Brain microvascular endothelial cell (primary cell): ENCODE results near the gene PRSS38.

ENCODE experiments used
- DNase-seq: peaks from one replicate; pipeline ENCODE4 v3.0.0-alpha.2; 2020
- H3K27ac ChIP-seq: fragments of 250-450 bp; sonication (Bioruptor Pico); 2 replicates; pipeline ENCODE4 v1.5.1; 2020; ENCODE audit warnings: mild to moderate bottlenecking, moderate library complexity
- H3K27me3 ChIP-seq: fragments of 250-450 bp; sonication (Bioruptor Pico); replicated peaks from 2 replicates; pipeline ENCODE4 v1.5.1; 2020; ENCODE audit warnings: mild to moderate bottlenecking
- H3K36me3 ChIP-seq: fragments of 250-450 bp; sonication (Bioruptor Pico); replicated peaks from 2 replicates; pipeline ENCODE4 v1.5.1; 2020; ENCODE audit warnings: mild to moderate bottlenecking
- H3K4me3 ChIP-seq: 2 replicates; pipeline ENCODE4 v1.5.1; 2011; ENCODE audit warnings: low read depth, mild to moderate bottlenecking, control low read depth, low read length, moderate library complexity
- in situ Hi-C: cut with HindIII; loops from 2 replicates; pipeline ENCODE4 v1.10.0; 2017; ENCODE audit warnings: low sequenced_read_pairs, low pct_ligation_motif_present
- TF ChIP-seq, protein P1 (sequence below): IDR thresholded peaks from 2 replicates; pipeline ENCODE4 v1.5.1; 2011; ENCODE audit warnings: low read depth, mild to moderate bottlenecking, moderate library complexity, low read length, control low read depth, inconsistent platforms; ENCODE audit errors: missing control alignments

The PRSS38 gene

DNA sequence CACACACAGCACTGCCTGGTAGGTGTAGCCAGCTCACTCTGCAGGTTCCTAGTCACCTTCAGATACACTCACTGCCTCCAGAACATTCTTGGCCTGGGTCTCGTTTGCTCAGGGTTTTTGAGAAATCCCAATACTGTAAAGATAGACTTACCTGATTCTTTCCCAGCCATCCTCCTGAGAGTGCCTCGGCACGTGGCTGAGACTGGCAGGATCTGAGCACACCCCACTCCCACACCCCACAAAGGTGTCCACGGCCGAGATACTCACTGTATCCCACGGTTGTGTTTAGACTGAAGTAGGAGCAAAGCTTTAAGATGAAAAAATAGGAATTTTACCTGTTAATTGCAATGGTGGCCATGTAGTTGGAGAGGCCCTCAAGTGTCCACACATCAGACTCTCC lies 46.8 kb upstream of the PRSS38 start:
- TF ChIP-seq, protein P1, sequence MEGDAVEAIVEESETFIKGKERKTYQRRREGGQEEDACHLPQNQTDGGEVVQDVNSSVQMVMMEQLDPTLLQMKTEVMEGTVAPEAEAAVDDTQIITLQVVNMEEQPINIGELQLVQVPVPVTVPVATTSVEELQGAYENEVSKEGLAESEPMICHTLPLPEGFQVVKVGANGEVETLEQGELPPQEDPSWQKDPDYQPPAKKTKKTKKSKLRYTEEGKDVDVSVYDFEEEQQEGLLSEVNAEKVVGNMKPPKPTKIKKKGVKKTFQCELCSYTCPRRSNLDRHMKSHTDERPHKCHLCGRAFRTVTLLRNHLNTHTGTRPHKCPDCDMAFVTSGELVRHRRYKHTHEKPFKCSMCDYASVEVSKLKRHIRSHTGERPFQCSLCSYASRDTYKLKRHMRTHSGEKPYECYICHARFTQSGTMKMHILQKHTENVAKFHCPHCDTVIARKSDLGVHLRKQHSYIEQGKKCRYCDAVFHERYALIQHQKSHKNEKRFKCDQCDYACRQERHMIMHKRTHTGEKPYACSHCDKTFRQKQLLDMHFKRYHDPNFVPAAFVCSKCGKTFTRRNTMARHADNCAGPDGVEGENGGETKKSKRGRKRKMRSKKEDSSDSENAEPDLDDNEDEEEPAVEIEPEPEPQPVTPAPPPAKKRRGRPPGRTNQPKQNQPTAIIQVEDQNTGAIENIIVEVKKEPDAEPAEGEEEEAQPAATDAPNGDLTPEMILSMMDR = no peak
- Histone ChIP-seq H3K4me3 (no peak overlapping the region), H3K27ac (no peak overlapping the region), H3K27me3 (no peaks in the 10 kb centered on the region), H3K36me3 (peaks cover 25% of the 10 kb centered on the region)
- DNase-seq = no peak
- in situ Hi-C loops = no loop called here

DNA sequence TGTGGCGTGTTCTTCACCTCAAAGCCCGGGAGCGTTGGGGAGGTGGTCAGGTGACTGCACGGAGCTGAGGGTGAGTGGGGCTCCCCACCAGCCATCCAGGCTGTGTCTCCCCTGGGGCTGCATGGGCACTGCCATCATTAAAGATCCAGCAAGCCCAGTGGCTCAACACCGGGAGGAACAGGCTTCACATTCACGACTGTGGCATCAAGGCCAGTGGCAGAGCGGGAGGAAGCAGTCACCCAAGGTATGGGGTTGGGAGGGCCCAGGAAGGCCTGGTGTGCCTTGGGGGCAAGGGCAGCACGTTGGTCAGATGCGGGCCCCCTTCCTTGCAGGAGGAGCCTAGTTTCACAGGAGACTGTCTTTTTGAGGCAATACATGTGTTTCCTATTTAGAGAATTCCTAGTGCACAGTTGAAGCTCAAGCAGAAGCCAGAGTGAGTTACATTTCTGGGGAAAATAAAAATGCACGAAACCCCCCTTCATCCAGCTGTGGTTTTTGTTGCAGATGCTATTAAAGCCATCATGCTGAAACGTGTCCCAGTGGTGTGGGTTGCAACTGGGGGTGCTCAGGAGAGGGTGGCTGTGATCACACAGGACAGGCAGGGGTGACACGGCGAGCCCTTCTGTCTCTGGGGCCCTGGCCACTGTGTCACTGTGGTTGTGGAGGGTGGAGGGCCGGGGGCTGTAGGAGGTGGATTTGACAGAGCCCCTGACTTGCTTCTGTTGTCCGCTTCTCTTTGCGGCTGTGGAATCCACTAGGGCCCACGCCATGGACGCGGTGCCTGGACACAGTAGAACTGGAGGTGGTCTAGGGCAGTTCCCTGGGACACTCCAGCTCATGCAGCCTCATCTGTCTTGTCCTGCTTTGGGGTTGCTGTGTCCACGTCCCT lies 46.2 kb upstream of the PRSS38 start:
- no peak overlapping the region for H3K4me3 ChIP-seq
- H3K27ac ChIP-seq = no peak overlapping the region
- in situ Hi-C loops = no loop called here
- no peaks in the 10 kb centered on the region for H3K27me3 ChIP-seq
- TF ChIP-seq, protein P1 = no peak
- no peak for DNase-seq
- peaks cover 25% of the 10 kb centered on the region for H3K36me3 ChIP-seq

DNA sequence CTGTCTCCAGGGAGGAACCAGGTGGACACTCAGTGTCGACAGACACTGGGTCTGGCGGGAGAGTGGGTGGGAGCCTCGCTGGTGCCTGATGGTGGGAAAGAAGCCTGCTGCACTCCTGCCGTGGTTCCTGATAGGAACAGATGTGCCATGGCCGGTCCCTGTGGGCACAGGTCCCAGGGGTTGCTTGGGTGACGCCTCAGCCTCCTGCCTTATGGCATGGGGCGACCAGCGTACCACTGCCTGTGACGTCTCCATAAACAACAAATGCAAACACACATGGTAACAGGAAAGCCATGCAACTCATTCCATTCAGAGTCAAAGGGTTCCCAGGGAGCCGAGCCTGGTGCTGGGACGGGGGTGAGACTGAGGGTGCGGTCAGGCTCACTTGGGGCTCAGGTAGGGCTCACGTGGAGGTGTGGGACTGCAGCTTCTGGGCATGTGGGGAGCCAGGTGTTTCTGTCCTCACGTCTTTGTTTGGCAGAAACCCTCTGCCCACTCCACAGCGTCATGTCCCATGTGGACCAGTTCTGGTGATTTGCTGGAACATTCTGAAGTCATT lies 45.5 kb upstream of the PRSS38 start:
- in situ Hi-C loops = no loop called here
- H3K4me3 ChIP-seq = no peak overlapping the region
- TF ChIP-seq, protein P1 = no peak
- no peaks in the 10 kb centered on the region for H3K27me3 ChIP-seq
- H3K36me3 ChIP-seq = peaks cover 24% of the 10 kb centered on the region
- H3K27ac ChIP-seq = no peak overlapping the region
- no peak for DNase-seq

DNA sequence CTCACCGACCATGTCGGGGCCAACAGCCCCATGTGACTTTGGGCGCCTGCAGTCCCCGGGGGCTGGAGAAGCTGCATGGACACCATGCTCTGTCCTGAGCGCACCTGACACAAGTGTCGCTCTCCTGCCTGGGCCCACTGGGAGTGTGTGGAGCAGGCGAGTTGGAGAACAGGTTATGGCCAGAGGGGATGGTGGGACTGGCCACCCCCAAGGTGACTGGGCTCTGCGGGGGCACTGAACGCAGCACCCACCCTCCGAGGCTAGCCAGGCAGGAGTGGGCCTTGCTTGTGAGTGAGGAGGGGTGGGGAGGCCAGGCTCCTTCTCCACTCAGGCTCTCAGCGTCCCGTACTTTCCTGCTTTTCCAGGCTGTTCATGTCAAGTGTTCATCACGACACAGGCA lies 44.7 kb upstream of the PRSS38 start:
- Histone ChIP-seq H3K4me3 (no peak overlapping the region), H3K27ac (no peak overlapping the region), H3K36me3 (peaks cover 21% of the 10 kb centered on the region), H3K27me3 (no peaks in the 10 kb centered on the region)
- DNase-seq = no peak
- TF ChIP-seq, protein P1 = no peak
- in situ Hi-C loops = no loop called here

DNA sequence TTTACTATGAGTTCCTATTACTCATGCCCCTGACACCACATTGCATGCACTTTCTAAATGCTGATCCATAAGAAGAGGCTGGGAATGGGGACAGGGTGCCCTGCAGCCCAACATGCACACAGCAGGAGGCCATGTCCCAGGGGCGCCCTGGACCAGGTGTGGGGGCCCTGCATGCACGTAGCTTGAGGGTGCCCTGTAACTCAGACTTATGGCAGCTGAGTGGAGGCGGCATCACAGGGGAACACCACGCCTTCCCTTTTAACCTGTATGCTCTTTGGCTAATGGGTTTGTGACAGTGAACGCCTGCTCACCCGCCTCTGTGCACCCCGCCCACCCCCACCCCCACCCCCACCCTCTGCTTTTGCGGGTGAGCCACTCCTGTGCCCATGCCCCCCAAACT lies 44.1 kb upstream of the PRSS38 start:
- Histone ChIP-seq H3K27ac (no peak overlapping the region), H3K36me3 (peaks cover 21% of the 10 kb centered on the region), H3K27me3 (no peaks in the 10 kb centered on the region), H3K4me3 (no peak overlapping the region)
- in situ Hi-C loops = no loop called here
- DNase-seq = no peak
- TF ChIP-seq, protein P1 = no peak

DNA sequence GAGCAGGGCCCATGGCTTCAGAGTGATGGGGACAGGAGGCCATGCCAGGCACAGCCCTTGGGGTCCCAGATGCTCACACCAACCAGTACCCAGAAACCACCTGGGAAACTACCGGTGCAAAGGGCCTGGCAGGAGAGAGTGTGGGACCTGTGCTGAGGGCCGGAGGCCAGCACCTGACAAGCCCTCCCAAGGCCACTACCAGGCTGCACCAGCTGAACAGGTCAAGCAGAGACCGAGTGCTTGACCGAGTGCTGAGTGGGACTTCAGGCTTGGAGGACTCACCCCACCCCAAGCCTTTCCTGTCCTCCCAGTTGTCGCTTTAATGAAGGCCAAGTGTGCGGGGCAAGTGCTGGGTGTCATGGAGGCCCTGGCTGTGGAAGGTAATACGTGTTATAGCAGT lies 43.7 kb upstream of the PRSS38 start:
- TF ChIP-seq, protein P1 = no peak
- Histone ChIP-seq H3K36me3 (peaks cover 21% of the 10 kb centered on the region), H3K27ac (no peak overlapping the region), H3K27me3 (no peaks in the 10 kb centered on the region), H3K4me3 (no peak overlapping the region)
- in situ Hi-C loops = no loop called here
- DNase-seq = no peak
